Measurements from ENCODE around the gene GPR137. TPM values are rescaled to one million over a fixed set of nuclear protein-coding genes. Genes with fewer than 3 reads are reported as not detected.

GPR137 gene
- total and polyA plus RNA-seq, 9 of the 15 experiments (the other 6 are each of a cell fraction or from before 2014, with no cell fraction given) = 0.32 to 26.7 (median 10.7) TPM

DNA sequence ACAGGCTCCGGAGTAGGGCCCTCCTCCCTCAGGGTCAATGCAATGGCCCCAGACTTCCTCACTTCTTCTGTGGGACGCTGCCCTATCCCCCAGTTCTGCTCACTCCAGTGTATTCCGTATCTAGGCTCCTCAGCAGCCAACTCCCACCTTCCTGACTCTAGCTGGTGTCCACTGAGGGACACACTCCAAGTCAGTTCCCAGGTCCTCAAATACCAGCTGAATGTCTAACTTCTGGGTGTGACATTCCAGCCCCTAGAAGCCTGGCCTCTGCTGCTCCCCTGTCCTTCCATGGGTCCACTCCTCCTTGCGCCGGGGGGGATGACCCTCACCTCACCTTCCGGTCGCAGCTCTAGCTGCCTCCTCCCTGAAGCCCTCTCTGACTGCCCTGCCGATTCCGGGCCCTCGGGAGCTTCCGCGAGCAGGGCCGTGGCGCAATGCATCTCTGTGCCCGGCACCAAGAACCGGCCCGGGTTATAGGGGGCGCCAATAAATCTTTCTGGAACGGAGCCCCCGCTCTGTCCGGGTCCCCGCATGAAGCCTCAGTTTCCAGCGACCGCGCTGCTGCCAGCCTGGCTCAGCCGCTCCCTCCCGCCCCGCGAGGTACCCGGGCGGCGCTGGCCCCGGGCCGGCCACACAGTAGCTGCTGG is 16.6 kb upstream of the GPR137 start (continued):
- TF ChIP-seq BRD9 (IDR thresholded peaks at IDR 0.05; ENCODE audit: low read depth, partially characterized antibody) (peak; percentile 19), ARNT (IDR thresholded peaks at IDR 0.05) (peak in 1 of 2 experiments; percentile 72; a peak in 1 of 4 replicates), DPF2 (IDR thresholded peaks at IDR 0.05) (peak; percentile 50; the same call in 1 of the 2 replicates), GABPB1 (CRISPR knock-in tag; IDR thresholded peaks at IDR 0.05) (peak; percentile 51; the same call in 1 of the 2 replicates), ZNF830 (CRISPR knock-in tag; IDR thresholded peaks at IDR 0.05) (0 out of 2 replicates have a peak, but pooled peaks have one; percentile 18), ZNF740 (CRISPR knock-in tag; IDR thresholded peaks at IDR 0.05) (peak; percentile 31; the same call in 1 of the 2 replicates), ZNF740 (tag; IDR thresholded peaks at IDR 0.05) (peak in 1 of 2 experiments; percentile 68; a peak in 1 of 4 replicates), POLR2AphosphoS2 (IDR thresholded peaks at IDR 0.05; ENCODE audit: low read length) (no peak; the same call in 1 of the 2 replicates), BRD4 (IDR thresholded peaks at IDR 0.05) (peak; percentile 30; the same call in 1 of the 2 replicates), SIN3B (IDR thresholded peaks at IDR 0.05; ENCODE audit: low read depth) (0 out of 2 replicates have a peak, but pooled peaks have one; percentile 10), TEAD2 (tag; IDR thresholded peaks at IDR 0.05) (no peak), MXI1 (IDR thresholded peaks at IDR 0.05; ENCODE audit: low read depth, low read length) (no peak), ZNF12 (CRISPR knock-in tag; IDR thresholded peaks at IDR 0.05) (no peak), SUPT5H (IDR thresholded peaks at IDR 0.05) (peak; percentile 59), CC2D1A (IDR thresholded peaks at IDR 0.05) (no peak), SPI1 (IDR thresholded peaks at IDR 0.05; ENCODE audit: borderline replicate concordance, low read depth, low read length) (no peak), NFE2 (IDR thresholded peaks at IDR 0.05; ENCODE audit: low read depth) (no peak), RBM34 (IDR thresholded peaks at IDR 0.05; ENCODE audit: borderline replicate concordance, insufficient read depth, low read length) (no peak), ZNF311 (CRISPR knock-in tag; IDR thresholded peaks at IDR 0.05) (no peak; the same call in 1 of the 2 replicates)
- TF ChIP-seq, protein P1, sequence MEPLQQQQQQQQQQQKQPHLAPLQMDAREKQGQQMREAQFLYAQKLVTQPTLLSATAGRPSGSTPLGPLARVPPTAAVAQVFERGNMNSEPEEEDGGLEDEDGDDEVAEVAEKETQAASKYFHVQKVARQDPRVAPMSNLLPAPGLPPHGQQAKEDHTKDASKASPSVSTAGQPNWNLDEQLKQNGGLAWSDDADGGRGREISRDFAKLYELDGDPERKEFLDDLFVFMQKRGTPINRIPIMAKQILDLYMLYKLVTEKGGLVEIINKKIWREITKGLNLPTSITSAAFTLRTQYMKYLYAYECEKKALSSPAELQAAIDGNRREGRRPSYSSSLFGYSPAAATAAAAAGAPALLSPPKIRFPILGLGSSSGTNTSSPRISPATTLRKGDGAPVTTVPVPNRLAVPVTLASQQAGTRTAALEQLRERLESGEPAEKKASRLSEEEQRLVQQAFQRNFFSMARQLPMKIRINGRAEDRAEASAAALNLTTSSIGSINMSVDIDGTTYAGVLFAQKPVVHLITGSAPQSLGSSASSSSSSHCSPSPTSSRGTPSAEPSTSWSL (CRISPR knock-in tag; IDR thresholded peaks at IDR 0.05; ENCODE audit: borderline replicate concordance) = no peak
